ENCODE measurements around the gene CCNQ. TPM values are rescaled to one million over a fixed set of nuclear protein-coding genes. Genes with fewer than 3 reads are reported as not detected.

The CCNQ gene
- total RNA-seq, 4 donors from 2014 or later, result 26.0 to 42.6 (median 31.0) TPM

DNA sequence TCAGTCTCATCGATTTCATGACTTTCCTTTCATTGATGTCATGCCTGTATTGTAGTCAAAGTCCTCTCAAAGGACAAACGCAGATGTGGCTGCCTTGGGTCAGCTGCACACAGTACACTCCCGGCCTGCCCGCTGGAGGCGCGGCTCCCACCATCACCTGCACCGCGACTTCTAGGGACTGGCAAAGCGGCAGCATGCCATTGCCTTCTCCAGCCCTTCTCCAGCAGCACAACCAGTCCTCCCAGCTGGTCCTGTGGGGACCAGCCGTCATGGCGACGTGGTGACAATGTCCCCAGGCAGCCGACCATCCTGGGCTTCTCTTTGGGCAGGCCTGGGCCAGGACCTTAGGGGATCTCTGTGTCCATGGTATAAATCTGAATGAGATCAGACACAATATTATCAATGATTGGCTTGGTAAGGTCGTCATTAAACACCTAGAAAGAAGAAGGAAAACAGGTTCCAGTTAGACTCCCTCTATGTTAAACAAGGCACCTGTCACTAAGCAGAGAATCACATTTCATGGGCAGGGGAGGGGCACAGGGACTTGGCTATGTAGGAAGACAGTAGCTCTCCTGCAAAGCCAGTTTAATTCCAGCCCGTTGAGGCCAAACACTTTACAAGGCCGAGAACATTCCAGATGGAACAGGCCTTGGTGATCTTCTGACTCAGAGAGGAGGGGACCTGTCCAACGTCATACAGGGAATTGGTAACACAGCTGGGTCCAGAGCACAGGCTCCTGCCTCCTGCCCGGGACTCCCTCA, 10.7 kb downstream of the CCNQ start:
- DNase-seq (ENCODE audit: low spot score) (no peak), ATAC-seq (ENCODE audit: low FRiP score) (no peak)
- TF ChIP-seq, protein P1, sequence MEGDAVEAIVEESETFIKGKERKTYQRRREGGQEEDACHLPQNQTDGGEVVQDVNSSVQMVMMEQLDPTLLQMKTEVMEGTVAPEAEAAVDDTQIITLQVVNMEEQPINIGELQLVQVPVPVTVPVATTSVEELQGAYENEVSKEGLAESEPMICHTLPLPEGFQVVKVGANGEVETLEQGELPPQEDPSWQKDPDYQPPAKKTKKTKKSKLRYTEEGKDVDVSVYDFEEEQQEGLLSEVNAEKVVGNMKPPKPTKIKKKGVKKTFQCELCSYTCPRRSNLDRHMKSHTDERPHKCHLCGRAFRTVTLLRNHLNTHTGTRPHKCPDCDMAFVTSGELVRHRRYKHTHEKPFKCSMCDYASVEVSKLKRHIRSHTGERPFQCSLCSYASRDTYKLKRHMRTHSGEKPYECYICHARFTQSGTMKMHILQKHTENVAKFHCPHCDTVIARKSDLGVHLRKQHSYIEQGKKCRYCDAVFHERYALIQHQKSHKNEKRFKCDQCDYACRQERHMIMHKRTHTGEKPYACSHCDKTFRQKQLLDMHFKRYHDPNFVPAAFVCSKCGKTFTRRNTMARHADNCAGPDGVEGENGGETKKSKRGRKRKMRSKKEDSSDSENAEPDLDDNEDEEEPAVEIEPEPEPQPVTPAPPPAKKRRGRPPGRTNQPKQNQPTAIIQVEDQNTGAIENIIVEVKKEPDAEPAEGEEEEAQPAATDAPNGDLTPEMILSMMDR (IDR thresholded peaks at IDR 0.05), result no peak

DNA sequence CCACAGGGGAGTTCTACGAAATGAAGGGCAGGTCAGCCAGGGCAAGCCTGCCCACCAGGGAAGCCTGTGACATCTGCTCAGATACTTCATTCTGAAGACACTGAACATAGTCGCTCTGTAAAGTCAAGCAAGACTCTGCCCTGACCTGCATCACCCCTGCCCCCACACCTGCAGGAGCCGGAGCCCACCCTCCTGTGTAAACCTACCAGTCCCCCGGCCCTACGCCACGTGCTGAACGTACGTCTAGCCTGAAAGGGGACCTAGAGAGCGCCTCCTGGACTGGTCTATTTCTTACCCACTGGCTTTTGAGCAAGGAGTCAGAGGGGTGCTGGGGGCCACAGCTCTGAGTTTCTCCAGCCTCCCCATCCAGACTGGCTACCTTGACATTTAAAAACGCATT, 11.6 kb downstream of the CCNQ start:
- DNase-seq (ENCODE audit: low spot score) (no peak), ATAC-seq (ENCODE audit: low FRiP score) (no peak)
- TF ChIP-seq, protein P1 (IDR thresholded peaks at IDR 0.05), result no peak

DNA sequence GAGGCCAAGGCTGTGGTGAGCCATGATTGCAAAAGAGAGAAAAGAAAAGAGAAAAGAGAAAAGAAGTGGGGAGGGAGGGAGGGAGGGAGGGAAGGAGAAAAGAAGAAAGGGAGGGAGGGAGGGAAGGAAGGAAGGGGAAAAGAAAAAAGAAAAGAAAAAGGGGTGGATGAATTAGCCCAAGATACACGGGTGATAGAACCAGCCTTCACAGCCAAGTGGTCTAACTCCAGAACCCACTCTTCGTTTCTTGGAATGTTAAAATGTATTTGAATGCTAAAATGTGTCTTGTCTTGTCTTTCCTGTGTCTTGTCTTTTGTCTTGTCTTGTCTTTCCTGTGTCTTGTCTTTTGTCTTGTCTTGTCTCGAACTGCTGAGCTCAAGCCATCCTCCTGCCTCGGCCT, 13.1 kb downstream of the CCNQ start:
- TF ChIP-seq, protein P1 (IDR thresholded peaks at IDR 0.05), result no peak
- DNase-seq (ENCODE audit: low spot score), result no peak
- ATAC-seq (ENCODE audit: low FRiP score), result no peak

DNA sequence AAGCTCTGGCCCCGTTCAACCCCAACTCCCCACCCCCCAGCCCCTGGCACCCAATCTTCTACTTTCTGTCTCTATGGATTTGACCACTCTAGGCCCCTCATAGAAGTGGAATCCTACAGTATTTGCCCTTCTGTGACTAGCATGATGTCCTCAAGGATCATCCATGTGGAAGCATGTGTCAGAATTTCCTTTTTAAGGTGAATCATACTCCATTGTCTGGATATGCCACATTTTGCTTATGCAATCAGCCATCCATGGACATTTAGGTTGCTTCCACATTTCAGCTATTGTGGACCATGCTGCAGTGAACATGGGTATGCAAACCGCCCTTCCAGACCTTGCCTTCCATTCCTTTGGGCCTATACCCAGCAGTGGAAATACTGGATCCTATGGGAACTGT, 15.5 kb downstream of the CCNQ start:
- ATAC-seq (ENCODE audit: low FRiP score) (no peak), DNase-seq (ENCODE audit: low spot score) (no peak)
- TF ChIP-seq, protein P1 (IDR thresholded peaks at IDR 0.05), result no peak

DNA sequence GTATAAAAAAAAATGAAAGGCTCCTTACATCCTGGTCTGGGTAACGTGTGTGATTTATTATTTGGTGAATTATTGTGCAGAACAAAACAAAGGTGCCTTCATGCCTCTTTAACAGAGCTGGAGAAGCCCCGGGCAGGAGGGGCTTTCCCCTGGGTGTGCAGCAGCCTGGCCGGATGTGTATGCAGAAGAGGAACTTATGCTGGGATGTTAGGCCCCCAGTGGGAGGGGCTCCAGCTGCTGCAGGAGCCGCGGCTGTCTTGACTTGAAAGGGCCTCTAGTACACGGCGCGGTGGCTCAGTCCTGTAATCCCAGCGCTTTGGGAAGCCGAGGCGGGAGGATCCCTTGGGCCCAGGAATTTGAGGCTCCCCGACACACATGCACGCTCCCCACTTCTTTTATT, 16.0 kb downstream of the CCNQ start:
- ATAC-seq (ENCODE audit: low FRiP score) (no peak), DNase-seq (ENCODE audit: low spot score) (no peak)
- TF ChIP-seq, protein P1 (IDR thresholded peaks at IDR 0.05), result no peak

DNA sequence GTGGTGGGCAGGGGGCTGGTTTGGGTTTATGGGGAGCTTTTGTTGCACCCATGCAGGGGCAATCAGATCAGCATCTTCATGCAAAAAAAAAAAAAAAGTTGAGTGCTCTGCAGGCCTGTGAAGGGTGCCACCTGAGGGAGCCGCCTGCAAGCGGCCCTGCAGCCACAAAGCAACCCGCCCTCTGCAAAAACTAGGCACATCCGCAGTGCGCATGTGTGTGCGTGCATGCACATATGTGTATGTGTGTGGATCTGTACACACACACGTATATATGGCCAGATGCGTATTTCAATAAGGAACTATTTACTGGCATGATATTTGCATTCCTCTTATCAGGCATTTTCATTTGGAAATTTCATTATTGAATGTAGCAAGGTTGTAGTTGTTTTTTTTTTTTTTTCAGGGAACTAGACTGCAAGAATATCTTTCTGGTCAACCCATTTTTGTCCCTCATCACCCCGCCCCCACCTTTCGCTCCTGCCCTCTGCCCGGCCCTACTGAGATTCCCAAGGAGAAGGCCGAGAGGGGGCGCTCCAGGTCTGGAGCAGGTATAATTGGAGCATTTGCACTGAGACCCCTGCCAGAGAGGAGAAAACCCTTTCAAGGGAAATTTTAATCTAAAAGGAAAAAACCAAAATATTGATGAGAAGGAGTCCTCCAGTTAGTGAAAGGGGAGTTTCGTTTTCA, 18.1 kb downstream of the CCNQ start:
- TF ChIP-seq, protein P1 (IDR thresholded peaks at IDR 0.05), result no peak
- no peak for ATAC-seq (ENCODE audit: low FRiP score)
- DNase-seq (ENCODE audit: low spot score), result no peak

DNA sequence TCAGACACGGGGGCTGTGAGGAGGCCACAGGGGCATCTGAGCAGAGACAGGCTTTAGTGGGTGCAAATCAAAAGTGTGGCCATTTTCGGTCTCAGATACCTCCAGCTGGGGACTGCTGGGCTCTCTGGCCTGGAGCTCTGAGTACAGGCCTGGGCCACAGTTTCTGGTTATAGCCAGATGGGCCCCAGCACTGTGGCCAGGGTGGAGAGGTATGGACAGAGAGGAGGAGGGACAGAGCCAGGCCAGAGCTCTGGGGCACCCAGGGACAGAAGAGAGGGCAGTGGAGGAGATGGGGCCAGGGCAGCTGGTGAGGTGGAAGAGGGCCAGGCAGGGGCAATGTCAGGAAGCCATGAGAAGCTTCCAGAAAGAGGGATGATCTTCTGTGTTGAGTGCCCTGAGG, 20.1 kb downstream of the CCNQ start:
- TF ChIP-seq, protein P1 (IDR thresholded peaks at IDR 0.05), result no peak
- no peak for DNase-seq (ENCODE audit: low spot score)
- ATAC-seq (ENCODE audit: low FRiP score), result no peak

Measured in omental fat pad (tissue), 4 donors.